GM12878 (cell line): ENCODE data around the gene PNPLA8. TPM values are rescaled to one million over a fixed set of nuclear protein-coding genes. Genes with fewer than 3 reads are reported as not detected.

ENCODE experiments used
- BCL11A ChIP-seq: IDR thresholded peaks from 2 replicates; pipeline ENCODE4 v1.6.1; 2011; ENCODE audit warnings: low read depth, low read length
- CUX1 ChIP-seq: IDR thresholded peaks from 2 replicates; pipeline ENCODE4 v1.6.1; 2012; ENCODE audit warnings: improper control_type of control experiment, low read depth, low read length; ENCODE audit not compliant: insufficient replicate concordance
- ETV6 ChIP-seq, 2 experiments: fragments of 450-650 bp in 1 of 2; IDR thresholded peaks in 1 of 2; conservative IDR thresholded peaks in 1 of 2; 2 replicates each; pipeline ENCODE4 v1.6.1; 2014; ENCODE audit warnings: antibody characterized with exemption in 1 of 2, borderline replicate concordance in 1 of 2, low read depth in 1 of 2, mild to moderate bottlenecking in 1 of 2, moderate library complexity in 1 of 2
- HCFC1 ChIP-seq: fragments of 150-350 bp; IDR thresholded peaks from 2 replicates; pipeline ENCODE4 v1.6.1; 2014; ENCODE audit warnings: low read length
- HDAC6 ChIP-seq: fragments of 200-600 bp; sonication (generic); IDR thresholded peaks from one replicate; pipeline ENCODE4 v1.8.0; 2017; ENCODE audit warnings: antibody characterized with exemption; ENCODE audit not compliant: unreplicated experiment
- HSF1 ChIP-seq: fragments of 150-350 bp; IDR thresholded peaks from 2 replicates; pipeline ENCODE4 v1.6.1; 2014; ENCODE audit warnings: mild to moderate bottlenecking, low read depth, low read length
- KLF5 ChIP-seq: fragments of 450-650 bp; IDR thresholded peaks from 2 replicates; pipeline ENCODE4 v1.6.1; 2014; ENCODE audit warnings: mild to moderate bottlenecking; ENCODE audit not compliant: partially characterized antibody
- MAX ChIP-seq: IDR thresholded peaks from 2 replicates; pipeline ENCODE4 v1.6.1; 2012; ENCODE audit warnings: low read depth, low read length, improper control_type of control experiment
- NFXL1 ChIP-seq: fragments of 450-650 bp; IDR thresholded peaks from 2 replicates; pipeline ENCODE4 v1.6.1; 2017; ENCODE audit warnings: antibody characterized with exemption, mild to moderate bottlenecking, borderline replicate concordance
- PAX8 ChIP-seq: fragments of 450-650 bp; IDR thresholded peaks from 2 replicates; pipeline ENCODE4 v1.6.1; 2017; ENCODE audit warnings: mild to moderate bottlenecking, moderate library complexity
- PBX3 ChIP-seq: IDR thresholded peaks from 2 replicates; pipeline ENCODE4 v1.6.1; 2011; ENCODE audit warnings: mild to moderate bottlenecking, low read depth, low read length, moderate library complexity; ENCODE audit not compliant: insufficient replicate concordance
- PKNOX1 ChIP-seq: fragments of 450-650 bp; IDR thresholded peaks from 2 replicates; pipeline ENCODE4 v1.6.1; 2016; ENCODE audit warnings: mild to moderate bottlenecking
- SIN3A ChIP-seq: IDR thresholded peaks from 2 replicates; pipeline ENCODE4 v1.6.1; 2012; ENCODE audit warnings: low read depth, low read length, improper control_type of control experiment
- SKIL ChIP-seq: fragments of 450-650 bp; IDR thresholded peaks from 2 replicates; pipeline ENCODE4 v1.6.1; 2017; ENCODE audit warnings: mild to moderate bottlenecking, low read depth, inconsistent platforms; ENCODE audit not compliant: poor library complexity, severe bottlenecking
- SMC3 ChIP-seq: IDR thresholded peaks from 2 replicates; pipeline ENCODE4 v1.6.1; 2011; ENCODE audit warnings: low read length, improper control_type of control experiment, borderline replicate concordance
- STAT3 ChIP-seq: IDR thresholded peaks from 2 replicates; pipeline ENCODE4 v1.6.1; 2011; ENCODE audit warnings: low read depth, low read length, improper control_type of control experiment
- ZZZ3 ChIP-seq: IDR thresholded peaks from 2 replicates; pipeline ENCODE4 v1.6.1; 2011; ENCODE audit warnings: low read depth; ENCODE audit not compliant: control insufficient read depth, insufficient read length
- polyA plus RNA-seq, 11 experiments: library from polyadenylated mRNA; depleted of rRNA in 4 of 11; unstranded in 6 of 11; stranded (reverse) in 5 of 11; fragments of >200 nt; fragmentation: Nextera tagmentation in 4 of 11; fragmentation: Illumina TruSeq in 1 of 11; extraction: Ambion mirVana in 4 of 11; extraction: Trizol in 1 of 11; gene quantifications; 1 replicate in 1 of 11; 2 replicates in 10 of 11; pipeline versions ENCODE4 v1.2.1 to v1.2.3, GENCODE V29; 2011 to 2016; ENCODE audit warnings: inconsistent platforms in 2 of 11, missing spikeins in 2 of 11, low read depth in 1 of 11
- total RNA-seq, 4 experiments: library from RNA; depleted of rRNA in 3 of 4; stranded (reverse); fragments of >200 nt in 3 of 4; fragmentation: Illumina TruSeq in 1 of 4; extraction: Trizol in 1 of 4; gene quantifications; 2 replicates each; pipeline versions ENCODE4 v1.2.1 to v1.2.3, GENCODE V29; 2013 to 2021

The PNPLA8 gene
- total and polyA plus RNA-seq, 10 of the 15 experiments (the other 5 are each of a cell fraction or from before 2014, with no cell fraction given): 8.0 to 16.3 (median 12.2) TPM

GRCh38 chr7:108525985-108526767, at the start of gene PNPLA8 (continued):
- TF ChIP-seq PKNOX1 (peak; percentile 97), BCL11A (no peak), SMC3 (no peak), ZZZ3 (no peak), HSF1 (no peak), PAX8 (peak; percentile 99), SIN3A (peak; percentile 87), SKIL (peak; percentile 3), ETV6 (conservative IDR thresholded peaks at IDR 0.05 in 1 of 2, IDR thresholded peaks at IDR 0.05 in 1 of 2; ENCODE audit: borderline replicate concordance in 1 of 2, low read depth in 1 of 2) (no peak), NFXL1 (no peak), KLF5 (no peak), PBX3 (peak; percentile 91), STAT3 (no peak), HCFC1 (peak; percentile 31), CUX1 (no peak), HDAC6 (no peak), MAX (peak; percentile 74; the same call in 1 of the 2 replicates)
